RKO (cell line): ENCODE data around the gene UCP2.
"Not testable (repeated sequence)": the region's sequence is repeated elsewhere in the genome, so short reads cannot be mapped to it uniquely, and the experiment has no call there.

Source experiments
- DNase-seq: peaks from one replicate; pipeline ENCODE4 v3.0.0-alpha.2; 2016; ENCODE audit warnings: low spot score

The UCP2 gene

GRCh38 chr11:73995731-73996130 is 13.1 kb upstream of the UCP2 start:
- DNase-seq = no peak

GRCh38 chr11:73995247-73995646 is 12.6 kb upstream of the UCP2 start:
- DNase-seq = peak; percentile 36

GRCh38 chr11:73991471-73992006 is 8.9 kb upstream of the UCP2 start:
- DNase-seq = no peak

GRCh38 chr11:73990730-73991129 is 8.1 kb upstream of the UCP2 start:
- DNase-seq = no peak

- no peak for DNase-seq
These were observed 6.5 kb upstream of the UCP2 start for GRCh38 chr11:73989156-73989555.

- DNase-seq = no peak
These were observed 5.6 kb upstream of the UCP2 start for GRCh38 chr11:73988227-73988626.

- DNase-seq = not testable (repeated sequence)
These were observed 3.0 kb upstream of the UCP2 start for GRCh38 chr11:73985661-73986060.

GRCh38 chr11:73983741-73984538 is 1.3 kb upstream of the UCP2 start:
- no peak for DNase-seq

GRCh38 chr11:73982990-73983740 is 522 bp upstream of the UCP2 start:
- DNase-seq = peak; percentile 96

GRCh38 chr11:73981051-73981805 is 1.4 kb downstream of the UCP2 start:
- no peak for DNase-seq

- no peak for DNase-seq
These were observed 2.4 kb downstream of the UCP2 start for GRCh38 chr11:73980001-73980961.

GRCh38 chr11:73978576-73979086 is 4.0 kb downstream of the UCP2 start:
- DNase-seq = no peak

- no peak for DNase-seq
These were observed 4.7 kb downstream of the UCP2 start for GRCh38 chr11:73977856-73978519.

- no peak for DNase-seq
These were observed 6.0 kb downstream of the UCP2 start for GRCh38 chr11:73976451-73977151.

- no peak for DNase-seq
These were observed 7.2 kb downstream of the UCP2 start for GRCh38 chr11:73975479-73975757.

GRCh38 chr11:73974604-73975478 is 7.8 kb downstream of the UCP2 start:
- no peak for DNase-seq

GRCh38 chr11:73972620-73973449 is 9.8 kb downstream of the UCP2 start:
- DNase-seq = no peak

- no peak for DNase-seq
These were observed 10.5 kb downstream of the UCP2 start for GRCh38 chr11:73972187-73972586.
